ENCODE measurements around the gene CBARP.

GRCh38 chr19:1272423-1273262 lies 34.8 kb upstream of the CBARP start:
- TF ChIP-seq CTCF (conservative IDR thresholded peaks at IDR 0.05), result no peak
- no peak for TF ChIP-seq EZH2 (IDR thresholded peaks at IDR 0.05; ENCODE audit: low read depth)

Data from PC-9 (cell line).